GM18858 (cell line): ENCODE results near the gene CREB3.

Experiments
- ATAC-seq: cut with Tn5 transposase; IDR thresholded peaks from one replicate; pipeline ENCODE4 v1.9.1; 2021; ENCODE audit not compliant: unreplicated experiment

CREB3 gene

DNA sequence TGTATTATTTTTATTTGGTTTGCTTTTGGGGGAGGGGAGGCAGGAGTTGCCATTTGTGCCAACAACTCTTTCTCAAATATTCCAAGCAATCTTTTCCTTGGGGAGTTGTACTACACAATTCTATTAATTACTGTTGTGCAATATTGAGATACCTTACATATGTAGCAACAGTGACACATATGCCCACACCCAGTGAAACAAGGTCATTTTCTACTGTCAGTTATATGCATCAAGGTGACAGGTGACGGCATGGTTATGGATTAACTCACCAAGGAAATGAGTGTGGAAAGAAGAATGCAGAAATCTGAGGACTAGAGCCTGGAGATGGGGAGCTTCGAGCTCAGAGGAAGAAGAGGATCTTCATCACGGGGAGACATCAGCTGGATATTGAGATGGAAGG lies 39.5 kb downstream of the CREB3 start:
- no peak for ATAC-seq

DNA sequence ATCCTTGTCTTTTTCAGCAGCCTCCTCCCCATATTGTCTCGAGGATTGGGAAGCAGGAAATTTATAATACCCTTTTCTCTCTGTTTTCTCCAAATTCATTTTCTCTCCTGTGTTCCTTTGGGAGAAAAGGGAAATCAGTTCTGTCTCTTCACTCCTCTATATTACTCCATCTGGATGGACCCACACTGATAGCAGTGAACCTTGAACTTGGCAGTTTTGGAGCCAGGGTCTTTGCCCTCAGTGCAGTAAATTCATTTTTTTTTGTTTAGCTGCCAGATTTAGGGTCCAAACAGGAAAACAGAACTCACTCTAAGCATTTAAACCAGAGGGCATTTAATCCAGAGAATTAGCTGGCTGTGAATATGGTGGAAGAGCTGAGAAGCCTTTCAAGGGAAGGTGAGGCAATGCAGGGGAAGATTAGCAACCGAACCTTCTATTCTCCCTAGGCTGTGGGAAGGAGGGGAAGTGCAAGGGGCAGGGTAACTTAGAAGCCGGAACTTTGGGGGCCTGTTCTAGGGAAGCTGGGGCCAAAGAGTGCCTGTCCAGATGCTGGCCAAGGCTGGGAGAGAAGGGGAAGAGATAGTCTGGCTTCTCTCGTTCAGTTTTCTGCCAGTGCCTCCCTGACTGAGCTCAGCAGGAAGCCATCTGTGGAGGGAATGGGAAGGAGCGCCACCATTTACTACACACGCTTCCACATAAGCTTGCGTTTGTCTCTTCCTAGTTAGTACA lies 42.6 kb downstream of the CREB3 start:
- ATAC-seq, result no peak

DNA sequence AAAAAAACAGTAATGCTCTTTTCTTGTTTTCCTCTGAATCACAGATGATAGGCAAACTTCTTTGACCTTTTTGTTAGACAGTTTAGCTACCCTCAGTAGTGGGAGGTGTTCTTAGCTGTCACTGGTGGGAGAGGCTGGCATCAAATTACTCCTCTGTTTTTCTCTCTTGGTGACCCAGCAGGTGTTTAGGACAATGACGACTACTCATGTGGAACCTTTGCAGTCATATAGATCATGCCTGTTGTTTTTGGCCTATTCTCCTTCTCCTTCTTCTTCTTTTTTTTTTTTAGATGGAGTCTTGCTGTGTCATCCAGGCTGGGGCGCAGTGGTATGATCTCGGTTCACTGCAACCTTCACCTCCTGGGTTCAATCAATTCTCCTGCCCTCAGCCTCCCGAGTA lies 43.6 kb downstream of the CREB3 start:
- ATAC-seq, result no peak

DNA sequence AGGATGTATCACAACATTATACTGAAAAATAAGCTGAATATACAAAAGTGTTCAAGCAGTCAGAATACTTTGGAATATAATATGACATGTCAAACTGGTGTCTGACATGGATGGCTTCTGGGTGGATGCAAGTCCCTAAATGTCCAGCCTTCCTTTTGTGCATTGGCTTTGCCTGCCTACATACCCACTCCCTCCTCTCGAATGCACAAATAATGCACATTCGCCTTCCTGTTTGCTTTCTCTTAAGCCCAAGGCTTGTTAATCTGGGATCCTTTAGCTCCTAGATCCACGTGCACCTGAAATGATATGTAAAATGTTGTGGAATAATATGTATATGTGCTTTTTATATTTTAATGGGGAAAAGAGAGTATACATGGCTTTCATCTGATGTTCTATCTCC lies 46.0 kb downstream of the CREB3 start:
- no peak for ATAC-seq

DNA sequence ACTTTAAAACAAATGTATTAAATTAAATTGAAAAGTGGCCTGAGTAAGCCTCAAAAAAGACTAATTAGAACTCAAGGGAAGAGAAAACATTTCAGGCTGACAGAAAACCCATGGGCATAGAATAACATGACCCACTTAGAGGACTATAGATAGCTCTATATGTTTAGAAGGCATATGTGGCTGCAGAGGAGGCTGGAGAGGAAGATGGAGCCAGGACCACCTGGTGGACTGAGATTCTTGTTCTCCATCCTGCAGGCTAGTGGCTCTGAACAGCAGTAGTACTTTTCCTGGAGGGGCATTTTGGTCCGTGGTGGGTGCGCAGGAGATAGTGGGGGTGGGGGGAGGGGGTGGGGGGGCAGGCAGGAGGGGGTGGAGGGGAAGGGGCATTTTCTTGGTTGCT lies 48.6 kb downstream of the CREB3 start:
- ATAC-seq, result no peak

DNA sequence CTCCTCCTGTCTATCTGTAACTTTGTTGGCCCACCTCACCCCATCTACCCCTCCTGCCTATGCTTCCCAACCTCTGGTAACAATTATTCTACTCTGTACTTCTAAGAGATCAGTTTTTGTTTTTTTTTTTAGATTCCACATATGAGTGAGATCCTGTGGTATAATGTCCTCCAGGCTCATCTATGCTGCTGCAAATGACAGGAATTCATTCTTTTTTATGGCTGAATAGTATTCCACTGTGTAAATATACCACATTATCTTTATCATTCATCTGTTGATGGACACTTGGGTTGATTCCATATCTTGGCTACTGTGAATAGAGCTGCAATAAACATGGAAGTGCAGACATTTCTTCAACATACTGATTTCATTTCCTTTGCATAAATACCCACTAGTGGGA lies 51.0 kb downstream of the CREB3 start:
- no peak for ATAC-seq
